COR-L47 (cell line): ENCODE measurements around the gene ATP7B.

Source experiments
- DNase-seq: peaks from one replicate; lab custom pipeline; 2025; lab: John Stamatoyannopoulos, UW

ATP7B gene

DNA sequence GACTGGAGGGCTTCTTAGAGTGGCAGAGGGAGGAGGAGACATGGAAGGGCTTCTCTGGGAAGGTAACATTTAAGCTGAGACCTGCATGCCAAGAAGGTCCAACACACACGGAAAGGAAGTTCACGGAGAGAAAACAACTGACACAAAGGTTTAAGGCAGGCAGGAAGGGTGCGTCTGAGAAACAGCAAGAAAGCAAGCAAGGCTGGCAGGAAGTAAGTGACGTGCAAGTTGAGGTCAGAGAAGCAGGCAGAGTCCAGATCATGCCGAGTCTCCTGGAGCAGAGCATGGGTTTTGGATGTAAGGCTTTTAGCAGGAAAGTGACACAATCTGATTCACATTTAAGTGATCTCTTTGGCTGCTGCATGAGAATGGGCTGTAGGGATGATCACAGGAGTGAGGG lies 60.5 kb downstream of the ATP7B start:
- no peak for DNase-seq

GRCh38 chr13:51946163-51946669 lies 65.0 kb downstream of the ATP7B start:
- DNase-seq: no peak

DNA sequence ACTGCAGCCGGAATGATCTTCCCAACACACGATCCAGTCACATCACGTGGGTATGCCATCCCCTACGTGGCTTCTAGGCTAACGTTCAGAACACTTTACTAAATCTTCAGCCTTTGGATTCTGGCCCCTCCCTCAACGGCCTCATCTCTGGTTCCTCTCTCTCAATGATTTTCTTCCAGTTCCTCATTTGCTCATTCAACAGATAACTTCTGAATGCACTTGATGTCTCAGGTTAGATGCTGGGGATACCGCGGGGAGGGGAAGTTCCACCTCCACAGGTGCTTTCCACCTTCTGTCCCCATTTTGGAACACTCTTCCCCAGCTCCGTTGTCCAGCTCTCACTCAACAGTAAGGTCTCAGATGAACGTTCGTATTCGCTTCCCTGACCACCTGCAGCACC lies 66.1 kb downstream of the ATP7B start:
- no peak for DNase-seq

DNA sequence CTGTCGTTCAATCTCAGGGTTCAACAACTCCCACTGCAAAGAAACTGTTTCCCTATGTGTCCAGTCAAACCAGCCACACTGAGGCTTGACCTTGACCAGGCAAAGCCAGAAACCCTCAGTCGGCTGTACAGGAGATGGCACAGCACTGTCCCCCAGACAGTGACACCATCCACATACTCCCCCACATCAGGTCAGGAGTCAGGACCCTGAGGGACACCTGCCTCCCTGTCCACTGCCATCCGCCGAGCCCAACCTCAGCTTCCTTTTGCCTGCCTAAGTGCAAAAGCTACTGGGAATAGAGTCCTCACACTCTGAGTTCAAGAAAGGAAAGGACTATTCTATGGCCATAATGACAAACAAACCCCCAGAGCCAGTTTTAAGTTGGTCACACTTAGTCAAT lies 66.8 kb downstream of the ATP7B start:
- DNase-seq: no peak

- DNase-seq: no peak
Measured at GRCh38 chr13:51943721-51944120, 67.5 kb downstream of the ATP7B start.

- DNase-seq: peak; percentile 67
Measured at GRCh38 chr13:51942189-51942588, 69.1 kb downstream of the ATP7B start.

GRCh38 chr13:51938454-51938853 lies 72.8 kb downstream of the ATP7B start:
- DNase-seq: no peak

- no peak for DNase-seq
Measured at GRCh38 chr13:51937320-51938290, 73.6 kb downstream of the ATP7B start.

- peak; percentile 21 for DNase-seq
Measured at GRCh38 chr13:51935326-51936171, 75.7 kb downstream of the ATP7B start.

DNA sequence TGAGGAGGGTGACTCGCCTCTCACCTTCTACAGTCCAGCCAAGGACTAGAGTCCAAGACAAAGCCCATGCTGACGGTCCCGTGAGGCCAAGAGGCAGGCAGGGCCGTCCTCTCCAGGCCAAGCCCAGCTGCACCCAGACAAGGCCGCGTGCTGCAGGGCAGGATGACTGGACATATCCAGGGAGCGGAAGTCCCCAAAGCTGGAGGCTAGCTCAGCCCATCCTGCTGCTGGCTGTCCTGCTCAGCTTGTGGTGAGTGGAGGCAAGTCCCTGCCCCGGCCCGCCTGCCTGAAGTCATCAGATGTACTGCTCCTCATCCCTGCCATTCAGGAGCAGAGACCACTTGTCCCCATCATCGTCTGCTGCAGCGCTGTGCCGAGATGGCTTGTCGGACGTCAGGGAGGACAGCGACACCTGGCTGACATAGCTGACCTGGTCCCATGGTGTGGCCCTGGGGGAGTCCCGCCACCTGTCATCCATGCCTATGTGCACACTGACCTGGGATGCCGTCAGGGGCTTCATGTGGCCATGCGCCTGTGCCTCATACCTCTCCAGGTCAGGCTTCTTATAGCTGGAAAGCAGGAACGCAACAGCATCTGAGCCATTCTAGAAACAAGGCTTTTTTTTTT lies 76.7 kb downstream of the ATP7B start:
- DNase-seq: no peak

DNA sequence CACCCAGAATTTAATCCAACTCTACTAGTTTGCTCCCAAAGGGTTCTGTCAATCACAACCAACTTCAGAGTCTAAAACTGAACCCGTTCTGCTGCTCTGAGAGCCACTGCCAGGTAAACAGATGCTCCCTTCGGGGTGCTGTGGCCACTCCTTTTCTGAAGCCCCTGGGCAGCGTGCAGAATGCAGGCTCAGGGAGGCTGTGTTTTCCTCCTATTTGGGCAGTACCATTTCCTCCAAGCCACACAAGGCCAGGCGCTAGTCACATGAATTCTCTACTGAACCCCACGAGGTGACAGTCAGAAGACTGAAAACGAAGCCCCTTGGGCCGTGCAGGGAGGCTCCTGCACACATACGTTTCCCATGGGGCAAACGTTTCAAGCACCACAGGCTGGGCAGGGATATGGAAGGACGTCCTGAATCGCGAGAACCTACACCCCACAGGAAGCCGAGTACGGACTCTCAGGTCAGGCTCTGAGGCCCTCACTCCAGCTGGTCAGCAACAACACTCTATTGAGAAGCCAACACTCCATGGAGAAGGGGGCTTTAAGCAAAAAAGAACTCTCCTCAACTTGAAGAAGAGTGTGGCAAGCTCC lies 77.7 kb downstream of the ATP7B start:
- no peak for DNase-seq

- no peak for DNase-seq
Measured at GRCh38 chr13:51932231-51932630, 79.0 kb downstream of the ATP7B start.

DNA sequence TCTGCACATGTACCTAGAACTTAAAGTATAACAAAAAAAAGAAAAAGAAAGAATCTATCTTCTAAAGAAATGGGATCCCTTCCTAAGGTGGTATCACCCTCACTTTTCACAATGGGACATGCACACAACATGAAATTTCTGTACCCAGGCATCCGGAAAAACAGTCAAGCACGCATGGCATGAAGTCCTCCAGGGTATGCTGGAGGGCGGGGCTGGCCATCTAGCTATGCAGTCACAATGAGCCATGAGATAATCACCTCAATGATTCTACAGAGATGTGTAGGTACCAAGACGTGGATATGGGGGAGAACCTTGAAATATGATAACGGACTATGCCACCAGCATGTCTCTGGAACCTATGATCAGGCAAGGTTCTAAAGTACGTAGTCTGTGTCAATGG lies 79.6 kb downstream of the ATP7B start:
- no peak for DNase-seq

GRCh38 chr13:51929699-51930098 lies 81.6 kb downstream of the ATP7B start:
- DNase-seq: no peak

GRCh38 chr13:51928231-51928630 lies 83.0 kb downstream of the ATP7B start:
- no peak for DNase-seq

DNA sequence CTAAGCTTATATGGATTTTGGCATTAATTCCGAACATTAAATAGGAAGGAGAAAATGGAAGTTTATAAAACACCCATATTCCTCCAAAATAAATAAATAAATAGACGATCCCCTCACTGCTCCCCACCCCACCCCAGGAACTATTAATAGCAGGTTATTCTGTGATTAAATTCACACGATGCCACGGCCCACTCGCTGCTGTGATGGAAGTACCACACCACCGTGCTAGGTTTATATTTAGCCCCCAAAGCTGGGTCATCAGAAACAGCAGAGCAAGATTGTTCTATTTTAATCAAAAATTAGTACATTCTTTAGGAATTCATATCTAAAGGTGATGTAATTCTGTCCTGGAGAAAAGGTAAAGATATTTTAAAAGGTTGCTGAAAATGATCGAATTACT lies 84.1 kb downstream of the ATP7B start:
- DNase-seq: no peak

- no peak for DNase-seq
Measured at GRCh38 chr13:51926528-51926885, 84.7 kb downstream of the ATP7B start.

DNA sequence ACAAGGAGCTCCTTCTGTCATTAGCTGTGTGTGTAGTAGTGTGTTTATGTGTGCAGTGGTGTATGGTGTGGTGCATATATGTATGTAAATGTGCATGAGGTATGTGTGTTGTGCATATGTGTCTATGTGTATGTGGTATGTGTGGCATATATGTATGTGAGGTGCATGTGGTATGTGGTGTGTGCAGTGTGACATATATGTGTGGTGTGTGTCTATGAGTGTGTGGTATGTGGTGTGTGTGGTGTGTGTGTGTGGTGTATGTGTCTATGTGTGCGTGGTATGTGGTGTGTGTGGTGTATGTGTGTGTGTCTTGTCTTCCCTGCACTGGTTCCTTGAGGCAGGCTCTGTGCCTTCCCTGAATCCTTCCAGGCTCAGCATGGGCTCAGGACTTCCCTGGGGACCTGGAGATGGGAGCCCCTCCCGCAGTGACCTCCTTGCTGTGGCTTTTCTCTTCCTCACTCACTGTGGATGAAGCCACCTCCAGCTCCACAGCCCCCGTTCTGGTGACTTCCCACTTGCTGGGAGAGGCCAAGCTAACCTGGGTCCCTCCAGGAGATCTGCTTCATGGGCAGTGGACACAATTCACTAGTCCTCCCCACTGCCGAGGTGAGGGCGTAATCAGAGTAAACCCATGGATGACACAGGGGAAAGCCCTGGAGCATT lies 85.3 kb downstream of the ATP7B start:
- no peak for DNase-seq

DNA sequence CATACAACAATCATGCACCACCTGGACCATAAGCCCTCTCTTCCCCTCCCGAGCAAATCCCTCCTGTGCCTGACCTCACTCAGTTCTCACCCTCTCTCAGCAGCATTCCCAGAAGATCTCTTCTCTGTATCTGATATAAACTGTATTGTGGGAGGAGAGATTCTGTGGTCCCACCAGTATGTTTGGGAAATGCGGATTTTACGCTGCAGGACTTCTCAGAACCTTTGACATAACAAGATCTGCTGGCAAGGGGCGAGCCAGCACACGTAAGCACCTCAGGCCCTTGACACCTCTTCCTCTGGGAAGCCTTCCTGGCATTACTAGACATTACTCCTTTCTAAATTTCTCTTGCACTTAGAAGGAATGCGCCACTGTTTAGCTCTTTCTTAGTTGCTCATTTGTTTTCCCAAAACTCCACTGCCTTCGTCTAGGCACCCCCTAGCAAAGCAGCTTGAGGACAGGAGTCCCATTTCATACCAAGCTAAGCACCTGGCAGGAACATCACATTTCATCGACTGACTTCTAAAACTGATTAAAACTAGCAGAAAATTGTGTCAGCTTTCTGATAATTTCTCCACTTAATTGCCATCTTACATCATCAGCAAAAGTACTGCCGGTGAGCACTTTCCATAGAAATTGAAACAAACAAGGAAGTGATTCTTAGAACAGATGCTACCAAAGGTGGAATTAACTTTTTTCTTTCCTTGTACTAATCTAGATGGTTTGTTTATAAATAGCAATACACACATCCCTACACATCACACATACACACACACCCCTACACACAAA lies 86.3 kb downstream of the ATP7B start:
- DNase-seq: no peak

GRCh38 chr13:51923983-51924539 lies 87.2 kb downstream of the ATP7B start:
- DNase-seq: no peak
